DND-41 (cell line): ENCODE data around the gene AASDH.

ENCODE experiments used
- EZH2 ChIP-seq: IDR thresholded peaks from 3 replicates; pipeline ENCODE4 v1.6.1; 2012; ENCODE audit warnings: borderline replicate concordance, low read depth, mild to moderate bottlenecking, moderate library complexity, low read length, inconsistent platforms; ENCODE audit not compliant: severe bottlenecking
- TF ChIP-seq, protein P1 (sequence below): IDR thresholded peaks from 2 replicates; pipeline ENCODE4 v1.5.1; 2012; ENCODE audit warnings: borderline replicate concordance, low read length, moderate library complexity, mild to moderate bottlenecking; ENCODE audit not compliant: poor library complexity, severe bottlenecking; ENCODE audit errors: extremely low read depth

DNA sequence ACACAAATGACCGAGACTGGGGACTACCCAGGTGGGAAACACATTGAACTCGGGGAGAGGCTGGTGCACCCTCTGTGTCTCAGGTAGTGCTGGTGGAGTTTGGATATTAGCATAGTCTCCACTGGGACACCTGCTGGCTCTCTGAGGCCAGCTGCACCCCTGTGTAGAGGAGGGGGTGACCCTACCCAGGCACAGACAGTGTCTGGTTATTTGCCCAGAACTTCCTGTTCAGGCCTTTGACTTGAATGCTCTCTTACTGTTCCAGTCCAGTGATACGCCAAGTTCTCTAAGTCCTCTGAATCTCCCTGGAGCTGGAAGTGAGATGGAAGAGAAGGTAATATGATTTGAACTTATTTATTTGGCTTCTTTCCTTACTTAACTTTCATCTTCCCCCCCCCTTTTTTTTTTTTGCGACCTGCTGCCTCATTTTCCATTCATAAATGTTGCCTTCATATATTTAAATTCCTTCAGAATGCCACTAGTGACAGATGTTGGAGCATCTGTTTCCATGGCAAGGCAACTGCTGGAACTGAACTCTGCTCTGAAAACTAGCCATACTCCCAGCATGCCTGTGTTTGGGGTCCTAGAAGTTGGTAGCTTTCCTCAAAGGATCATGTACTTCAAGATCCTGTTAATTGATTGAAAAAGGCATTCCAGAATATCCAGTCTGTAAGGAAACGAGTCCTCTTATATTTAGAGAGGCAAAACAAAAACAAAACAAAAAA is 76.7 kb downstream of the AASDH start:
- TF ChIP-seq, protein P1, sequence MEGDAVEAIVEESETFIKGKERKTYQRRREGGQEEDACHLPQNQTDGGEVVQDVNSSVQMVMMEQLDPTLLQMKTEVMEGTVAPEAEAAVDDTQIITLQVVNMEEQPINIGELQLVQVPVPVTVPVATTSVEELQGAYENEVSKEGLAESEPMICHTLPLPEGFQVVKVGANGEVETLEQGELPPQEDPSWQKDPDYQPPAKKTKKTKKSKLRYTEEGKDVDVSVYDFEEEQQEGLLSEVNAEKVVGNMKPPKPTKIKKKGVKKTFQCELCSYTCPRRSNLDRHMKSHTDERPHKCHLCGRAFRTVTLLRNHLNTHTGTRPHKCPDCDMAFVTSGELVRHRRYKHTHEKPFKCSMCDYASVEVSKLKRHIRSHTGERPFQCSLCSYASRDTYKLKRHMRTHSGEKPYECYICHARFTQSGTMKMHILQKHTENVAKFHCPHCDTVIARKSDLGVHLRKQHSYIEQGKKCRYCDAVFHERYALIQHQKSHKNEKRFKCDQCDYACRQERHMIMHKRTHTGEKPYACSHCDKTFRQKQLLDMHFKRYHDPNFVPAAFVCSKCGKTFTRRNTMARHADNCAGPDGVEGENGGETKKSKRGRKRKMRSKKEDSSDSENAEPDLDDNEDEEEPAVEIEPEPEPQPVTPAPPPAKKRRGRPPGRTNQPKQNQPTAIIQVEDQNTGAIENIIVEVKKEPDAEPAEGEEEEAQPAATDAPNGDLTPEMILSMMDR: no peak
- no peak for TF ChIP-seq EZH2
